LNCaP clone FGC (cell line): ENCODE measurements around the gene TRAPPC1.

Experiments
- DNase-seq: peaks from one replicate; pipeline ENCODE4 v3.0.0-alpha.2; 2011; ENCODE audit warnings: low read depth
- H3K4me3 ChIP-seq: 2 replicates; pipeline ENCODE4 v1.5.1; 2011; ENCODE audit warnings: mild to moderate bottlenecking, low read depth, low read length, control low read depth
- TF ChIP-seq, protein P1 (sequence below): IDR thresholded peaks from 2 replicates; pipeline ENCODE4 v1.5.1; 2012; ENCODE audit warnings: mild to moderate bottlenecking; ENCODE audit not compliant: control insufficient read depth, insufficient read depth; ENCODE audit errors: extremely low read depth

Gene TRAPPC1

GRCh38 chr17:7909089-7909488 lies 22.7 kb downstream of the TRAPPC1 start:
- DNase-seq, result no peak
- TF ChIP-seq, protein P1, sequence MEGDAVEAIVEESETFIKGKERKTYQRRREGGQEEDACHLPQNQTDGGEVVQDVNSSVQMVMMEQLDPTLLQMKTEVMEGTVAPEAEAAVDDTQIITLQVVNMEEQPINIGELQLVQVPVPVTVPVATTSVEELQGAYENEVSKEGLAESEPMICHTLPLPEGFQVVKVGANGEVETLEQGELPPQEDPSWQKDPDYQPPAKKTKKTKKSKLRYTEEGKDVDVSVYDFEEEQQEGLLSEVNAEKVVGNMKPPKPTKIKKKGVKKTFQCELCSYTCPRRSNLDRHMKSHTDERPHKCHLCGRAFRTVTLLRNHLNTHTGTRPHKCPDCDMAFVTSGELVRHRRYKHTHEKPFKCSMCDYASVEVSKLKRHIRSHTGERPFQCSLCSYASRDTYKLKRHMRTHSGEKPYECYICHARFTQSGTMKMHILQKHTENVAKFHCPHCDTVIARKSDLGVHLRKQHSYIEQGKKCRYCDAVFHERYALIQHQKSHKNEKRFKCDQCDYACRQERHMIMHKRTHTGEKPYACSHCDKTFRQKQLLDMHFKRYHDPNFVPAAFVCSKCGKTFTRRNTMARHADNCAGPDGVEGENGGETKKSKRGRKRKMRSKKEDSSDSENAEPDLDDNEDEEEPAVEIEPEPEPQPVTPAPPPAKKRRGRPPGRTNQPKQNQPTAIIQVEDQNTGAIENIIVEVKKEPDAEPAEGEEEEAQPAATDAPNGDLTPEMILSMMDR, result no peak
- H3K4me3 ChIP-seq, result no peak overlapping the region

DNA sequence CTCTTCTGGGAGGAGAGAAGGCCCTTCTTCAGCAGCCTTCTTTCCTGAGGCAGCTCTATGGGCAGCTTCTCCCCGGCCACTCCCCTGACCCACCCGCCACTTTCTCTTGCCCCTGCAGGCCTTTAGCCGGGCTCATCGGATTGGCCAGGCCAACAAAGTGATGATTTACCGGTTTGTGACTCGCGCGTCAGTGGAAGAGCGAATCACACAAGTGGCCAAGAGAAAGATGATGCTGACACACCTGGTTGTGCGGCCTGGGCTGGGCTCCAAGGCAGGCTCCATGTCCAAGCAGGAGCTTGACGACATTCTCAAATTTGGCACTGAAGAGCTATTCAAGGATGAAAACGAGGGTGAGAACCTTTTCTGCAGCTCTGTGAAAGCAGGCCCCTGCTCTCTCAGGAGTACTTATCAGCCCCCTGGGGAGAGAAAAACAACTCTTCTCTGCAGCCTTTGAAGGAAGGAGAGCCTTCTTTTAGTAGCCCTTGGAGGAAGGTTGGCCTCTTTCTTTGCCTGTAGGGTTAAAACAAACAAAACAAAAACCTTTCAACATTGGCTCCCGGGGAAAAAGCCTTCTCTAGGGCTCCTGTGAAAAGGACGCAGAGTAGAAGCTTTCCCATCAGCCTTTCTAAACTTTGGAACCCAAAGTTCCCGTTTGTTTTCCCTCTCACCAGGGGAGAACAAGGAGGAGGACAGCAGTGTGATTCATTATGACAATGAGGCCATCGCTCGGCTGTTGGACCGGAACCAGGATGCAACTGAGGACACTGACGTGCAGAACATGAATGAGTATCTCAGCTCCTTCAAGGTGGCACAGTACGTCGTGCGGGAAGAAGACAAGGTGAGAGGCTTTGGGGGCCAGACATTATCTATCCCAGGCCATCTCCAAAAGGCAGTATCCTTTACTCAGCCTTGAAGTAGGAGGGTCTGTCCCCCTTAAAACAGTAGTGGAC lies 28.3 kb downstream of the TRAPPC1 start:
- peak; percentile 90 for DNase-seq
- TF ChIP-seq, protein P1, result no peak
- H3K4me3 ChIP-seq, result no peak overlapping the region

GRCh38 chr17:7897773-7898172 lies 34.0 kb downstream of the TRAPPC1 start:
- no peak overlapping the region for H3K4me3 ChIP-seq
- TF ChIP-seq, protein P1, result peak; percentile 10; the same call in 1 of the 2 replicates
- no peak for DNase-seq

DNA sequence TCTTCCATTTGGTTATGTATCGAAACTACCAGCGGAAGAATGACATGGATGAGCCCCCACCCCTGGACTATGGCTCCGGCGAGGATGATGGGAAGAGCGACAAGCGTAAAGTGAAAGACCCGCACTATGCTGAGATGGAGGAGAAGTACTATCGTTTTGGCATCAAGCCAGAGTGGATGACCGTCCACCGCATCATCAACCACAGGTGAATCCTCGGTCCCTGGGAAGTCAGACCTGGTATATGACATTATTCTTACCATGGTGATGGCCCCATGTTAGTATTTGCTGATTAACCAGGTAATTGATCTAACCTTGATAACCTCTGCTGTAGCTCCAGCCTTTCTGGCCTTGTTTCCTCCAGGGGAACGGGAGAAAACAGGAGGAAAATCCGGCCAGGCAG lies 34.7 kb downstream of the TRAPPC1 start:
- H3K4me3 ChIP-seq, result no peak overlapping the region
- no peak for DNase-seq
- TF ChIP-seq, protein P1, result no peak

DNA sequence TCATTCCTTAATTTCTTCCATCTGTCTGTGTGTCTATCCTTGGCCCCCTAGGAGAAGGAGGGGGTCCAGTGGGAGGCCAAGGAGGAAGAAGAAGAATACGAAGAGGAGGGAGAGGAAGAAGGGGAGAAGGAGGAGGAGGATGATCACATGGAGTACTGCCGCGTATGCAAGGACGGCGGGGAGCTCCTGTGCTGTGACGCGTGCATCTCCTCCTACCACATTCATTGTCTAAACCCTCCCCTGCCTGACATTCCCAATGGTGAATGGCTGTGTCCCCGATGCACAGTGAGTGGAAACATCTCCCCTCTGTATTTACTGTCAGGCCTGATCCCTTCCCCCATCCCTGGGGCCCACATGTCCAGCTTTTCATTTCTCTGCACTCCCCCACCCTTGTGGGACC lies 36.9 kb downstream of the TRAPPC1 start:
- DNase-seq, result no peak
- no peak overlapping the region for H3K4me3 ChIP-seq
- TF ChIP-seq, protein P1, result no peak

GRCh38 chr17:7894226-7894625 lies 37.5 kb downstream of the TRAPPC1 start:
- TF ChIP-seq, protein P1, result no peak
- no peak for DNase-seq
- no peak overlapping the region for H3K4me3 ChIP-seq
